Stimulated activated CD8-positive, alpha-beta memory T cell treated with anti-CD3 and anti-CD28 coated beads, Interleukin-12 subunit alpha, Interleukin-12 subunit beta, amount 100 ng/mL, for 4 hours (primary cell): ENCODE results near the gene ADAMTS2.

ENCODE experiments used
- DNase-seq: peaks from one replicate; pipeline ENCODE4 v3.0.0-alpha.2; 2020; ENCODE audit warnings: low read depth

ADAMTS2 gene

GRCh38 chr5:179124853-179125788 lies 220.1 kb downstream of the ADAMTS2 start:
- DNase-seq = no peak

- no peak for DNase-seq
These were observed 220.9 kb downstream of the ADAMTS2 start for GRCh38 chr5:179124273-179124852.

GRCh38 chr5:179123491-179124272 lies 221.6 kb downstream of the ADAMTS2 start:
- DNase-seq = no peak

GRCh38 chr5:179123109-179123426 lies 222.2 kb downstream of the ADAMTS2 start:
- no peak for DNase-seq

GRCh38 chr5:179122411-179123108 lies 222.7 kb downstream of the ADAMTS2 start:
- no peak for DNase-seq

GRCh38 chr5:179121667-179122111 lies 223.6 kb downstream of the ADAMTS2 start:
- DNase-seq = no peak

- DNase-seq = no peak
These were observed 224.2 kb downstream of the ADAMTS2 start for GRCh38 chr5:179120951-179121666.

- DNase-seq = no peak
These were observed 224.8 kb downstream of the ADAMTS2 start for GRCh38 chr5:179120421-179120861.

- DNase-seq = no peak
These were observed 225.7 kb downstream of the ADAMTS2 start for GRCh38 chr5:179119415-179120170.

GRCh38 chr5:179118756-179119414 lies 226.4 kb downstream of the ADAMTS2 start:
- DNase-seq = no peak

- no peak for DNase-seq
These were observed 226.9 kb downstream of the ADAMTS2 start for GRCh38 chr5:179118338-179118737.

- DNase-seq = no peak
These were observed 229.3 kb downstream of the ADAMTS2 start for GRCh38 chr5:179115845-179116524.

- DNase-seq = no peak
These were observed 230.0 kb downstream of the ADAMTS2 start for GRCh38 chr5:179115307-179115706.

- DNase-seq = no peak
These were observed 230.5 kb downstream of the ADAMTS2 start for GRCh38 chr5:179114756-179115155.

- no peak for DNase-seq
These were observed 231.2 kb downstream of the ADAMTS2 start for GRCh38 chr5:179113945-179114641.

- no peak for DNase-seq
These were observed 232.1 kb downstream of the ADAMTS2 start for GRCh38 chr5:179113143-179113530.

GRCh38 chr5:179112469-179113142 lies 232.7 kb downstream of the ADAMTS2 start:
- no peak for DNase-seq
